22Rv1 (cell line): ENCODE results near the gene RPL28.

Experiments used
- CTCF ChIP-seq: fragments of 450-650 bp; IDR thresholded peaks from 2 replicates; pipeline ENCODE4 v1.5.1; 2017; ENCODE audit warnings: mild to moderate bottlenecking
- ZFX ChIP-seq: fragments of 450-650 bp; IDR thresholded peaks from 2 replicates; pipeline ENCODE4 v1.6.1; 2017; ENCODE audit warnings: antibody characterized with exemption, borderline replicate concordance

GRCh38 chr19:55431183-55431582 is 45.5 kb downstream of the RPL28 start:
- TF ChIP-seq CTCF (no peak), ZFX (no peak)
